ENCODE measurements around the gene DNMBP. TPM values are rescaled to one million over a fixed set of nuclear protein-coding genes. Genes with fewer than 3 reads are reported as not detected.

The DNMBP gene
- total and polyA plus RNA-seq, 2 of the 8 experiments (the other 6 are each of a cell fraction or from before 2014, with no cell fraction given) = 19.1 to 26.4 TPM

DNA sequence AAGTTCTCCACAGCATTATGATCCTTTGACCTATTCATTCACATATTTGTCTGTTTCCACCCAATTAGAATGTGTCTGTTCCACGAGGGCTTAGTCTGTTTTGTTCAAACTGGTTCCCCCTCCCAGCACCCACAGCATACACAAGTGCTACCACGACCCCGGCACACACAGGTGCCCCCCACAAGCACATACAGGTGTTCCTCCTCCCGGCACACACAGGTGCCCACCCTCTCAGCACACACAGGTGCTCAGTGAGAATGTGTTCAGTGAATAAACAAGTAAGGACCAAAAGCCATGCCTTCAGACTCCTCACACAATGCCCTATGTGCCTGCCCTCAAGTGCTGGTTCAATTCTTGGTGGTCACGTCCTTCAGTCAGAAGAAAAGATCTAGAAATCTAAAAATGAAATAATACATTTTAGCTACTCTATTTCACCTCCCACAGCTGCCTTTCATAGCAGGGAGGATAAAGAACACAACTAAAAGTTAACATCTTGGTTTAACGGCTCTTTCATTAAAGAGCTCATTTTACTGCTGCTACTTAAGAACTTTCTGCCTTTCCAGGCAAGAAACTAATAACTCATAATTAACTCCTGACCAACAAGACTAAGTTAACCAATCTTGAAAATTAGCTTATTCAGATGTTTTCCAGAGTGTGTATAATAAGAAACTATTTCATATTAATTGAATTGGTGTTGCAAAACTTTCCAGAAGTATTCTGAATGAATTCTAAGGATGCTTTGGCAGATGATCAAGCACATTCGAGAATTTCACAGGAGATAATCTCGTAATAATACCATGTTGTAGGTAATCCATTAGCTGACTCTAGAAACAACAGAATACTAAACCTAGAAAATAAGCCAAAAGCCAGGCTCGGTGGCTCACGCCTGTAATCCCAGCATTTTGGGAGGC is 2.3 kb downstream of the DNMBP start (continued):
- TF ChIP-seq YY1 (IDR thresholded peaks at IDR 0.05; ENCODE audit: low read depth, low read length) (no peak), NANOG (IDR thresholded peaks at IDR 0.05; ENCODE audit: insufficient read depth, low read depth, low read length, poor library complexity, severe bottlenecking) (no peak), RAD21 (IDR thresholded peaks at IDR 0.05 in 1 of 2, conservative IDR thresholded peaks at IDR 0.05 in 1 of 2; ENCODE audit: low read depth in 2 of 2, low read length in 2 of 2) (no peak), CREB1 (IDR thresholded peaks at IDR 0.05) (no peak)

All from H1 (cell line).